Mucosa of rectum (tissue), 2 donors: ENCODE data around the gene NSG2.

Source experiments
- H3K27ac ChIP-seq, 2 donors: one replicate each; pipeline ENCODE4 v1.7.0; 2013; ENCODE audit warnings: inconsistent platforms in 2 of 2, low read depth in 2 of 2, low read length in 2 of 2
- H3K27me3 ChIP-seq, 2 donors: one replicate each; pipeline ENCODE4 v1.7.0; 2013; ENCODE audit warnings: low read length in 2 of 2; ENCODE audit not compliant: control insufficient read depth in 2 of 2, insufficient read depth in 2 of 2
- H3K36me3 ChIP-seq, 2 donors: one replicate each; pipeline ENCODE4 v1.7.0; 2013; ENCODE audit warnings: low read length in 2 of 2; ENCODE audit not compliant: control insufficient read depth in 2 of 2, insufficient read depth in 2 of 2
- H3K4me1 ChIP-seq, 2 donors: one replicate each; pipeline ENCODE4 v1.7.0; 2013; ENCODE audit warnings: low read length in 2 of 2, mild to moderate bottlenecking in 1 of 2; ENCODE audit not compliant: control insufficient read depth in 2 of 2, insufficient read depth in 2 of 2
- H3K4me3 ChIP-seq, 2 donors: one replicate each; pipeline ENCODE4 v1.7.0; 2013; ENCODE audit warnings: low read length in 2 of 2
- H3K9ac ChIP-seq, 2 donors: one replicate each; pipeline ENCODE4 v1.7.0; 2013; ENCODE audit warnings: low read length in 2 of 2, low read depth in 1 of 2, mild to moderate bottlenecking in 1 of 2
- H3K9me3 ChIP-seq, 2 donors: one replicate each; pipeline ENCODE4 v1.7.0; 2013; ENCODE audit warnings: low read length in 2 of 2; ENCODE audit not compliant: control insufficient read depth in 2 of 2
- donor health status: healthy.
- donor health status: Normal muscosa, but diverticular disease.

The NSG2 gene

DNA sequence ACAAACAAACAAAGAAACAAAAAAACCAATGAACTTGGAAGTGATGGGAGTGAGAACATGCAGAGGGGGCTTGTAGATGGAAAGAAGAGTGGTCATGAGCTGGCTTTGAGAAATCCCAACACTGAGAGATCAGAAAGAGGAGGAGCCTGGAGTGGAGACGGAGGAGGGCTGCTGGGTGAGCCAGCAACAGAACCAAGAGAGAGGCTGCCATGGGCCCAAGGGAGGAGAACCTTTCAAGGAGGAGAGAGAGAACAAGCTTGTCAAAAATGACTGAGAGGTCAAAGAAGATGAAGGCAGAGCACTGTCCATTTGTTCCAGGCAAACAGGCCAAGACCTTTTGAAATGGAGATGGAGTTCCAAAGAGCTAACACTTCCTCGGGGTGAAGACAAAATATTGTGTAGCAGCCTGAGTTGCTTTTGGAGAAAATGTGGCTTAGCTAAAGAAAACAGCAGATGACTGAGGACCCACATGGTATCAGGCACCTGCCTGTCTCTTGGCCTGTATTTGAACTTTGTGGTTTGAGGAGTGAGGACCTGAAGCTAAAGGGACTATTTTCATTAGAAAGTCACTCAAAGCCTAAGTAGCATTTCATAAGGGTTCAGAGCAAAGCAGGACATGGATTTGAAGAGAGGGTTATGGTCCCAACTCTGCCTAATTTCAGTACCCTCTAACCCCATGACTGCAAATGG is 13.1 kb downstream of the NSG2 start:
- no peaks in the 10 kb centered on the region for H3K4me1 ChIP-seq
- no peak overlapping the region for H3K4me3 ChIP-seq
- no peak overlapping the region for H3K27ac ChIP-seq
- H3K9ac ChIP-seq: no peak overlapping the region
- no peaks in the 10 kb centered on the region for H3K36me3 ChIP-seq
- H3K9me3 ChIP-seq: no peaks in the 10 kb centered on the region
- H3K27me3 ChIP-seq: no peaks in the 10 kb centered on the region

- H3K27ac ChIP-seq: no peak overlapping the region
- H3K9ac ChIP-seq: no peak overlapping the region
- no peaks in the 10 kb centered on the region for H3K9me3 ChIP-seq
- H3K4me3 ChIP-seq: no peak overlapping the region
- H3K4me1 ChIP-seq: no peaks in the 10 kb centered on the region
- H3K27me3 ChIP-seq: no peaks in the 10 kb centered on the region
- no peaks in the 10 kb centered on the region for H3K36me3 ChIP-seq
Measured at GRCh38 chr5:174059247-174059646, 13.7 kb downstream of the NSG2 start.

GRCh38 chr5:174063082-174063756 is 17.7 kb downstream of the NSG2 start:
- no peaks in the 10 kb centered on the region for H3K27me3 ChIP-seq
- no peak overlapping the region for H3K4me3 ChIP-seq
- no peak overlapping the region for H3K9ac ChIP-seq
- H3K4me1 ChIP-seq: no peaks in the 10 kb centered on the region
- no peaks in the 10 kb centered on the region for H3K9me3 ChIP-seq
- H3K27ac ChIP-seq: no peak overlapping the region
- no peaks in the 10 kb centered on the region for H3K36me3 ChIP-seq

GRCh38 chr5:174064171-174064570 is 18.7 kb downstream of the NSG2 start:
- H3K27ac ChIP-seq: no peak overlapping the region
- no peak overlapping the region for H3K9ac ChIP-seq
- no peaks in the 10 kb centered on the region for H3K27me3 ChIP-seq
- no peaks in the 10 kb centered on the region for H3K36me3 ChIP-seq
- no peak overlapping the region for H3K4me3 ChIP-seq
- H3K9me3 ChIP-seq: no peaks in the 10 kb centered on the region
- no peaks in the 10 kb centered on the region for H3K4me1 ChIP-seq

- H3K27ac ChIP-seq: no peak overlapping the region
- no peaks in the 10 kb centered on the region for H3K27me3 ChIP-seq
- no peak overlapping the region for H3K4me3 ChIP-seq
- no peaks in the 10 kb centered on the region for H3K9me3 ChIP-seq
- no peaks in the 10 kb centered on the region for H3K36me3 ChIP-seq
- H3K9ac ChIP-seq: no peak overlapping the region
- H3K4me1 ChIP-seq: no peaks in the 10 kb centered on the region
Measured at GRCh38 chr5:174065528-174066197, 20.2 kb downstream of the NSG2 start.

DNA sequence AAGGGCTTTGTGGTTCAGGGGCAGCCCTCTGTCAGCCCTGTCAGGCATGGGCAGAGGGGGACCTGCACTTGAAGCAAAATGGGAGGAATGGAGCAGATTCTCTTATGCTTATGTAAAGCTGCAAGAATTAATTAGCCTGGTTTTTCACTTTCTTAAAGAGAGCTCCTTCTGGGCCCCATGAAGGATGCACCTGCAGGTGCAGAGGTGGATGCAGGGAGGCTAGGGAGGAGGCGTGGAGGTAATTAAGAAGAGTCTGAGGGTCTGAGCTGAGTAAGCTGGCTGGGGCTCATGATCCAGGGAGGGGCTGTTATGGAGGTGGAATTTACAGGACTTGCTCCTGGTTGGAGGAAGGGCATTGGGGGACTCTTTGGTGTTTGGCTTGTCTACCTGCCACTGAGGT is 22.0 kb downstream of the NSG2 start:
- Histone ChIP-seq H3K9ac (no peak overlapping the region), H3K36me3 (no peaks in the 10 kb centered on the region), H3K4me3 (no peak overlapping the region), H3K27ac (no peak overlapping the region), H3K9me3 (no peaks in the 10 kb centered on the region), H3K4me1 (no peaks in the 10 kb centered on the region), H3K27me3 (no peaks in the 10 kb centered on the region)

- Histone ChIP-seq H3K27ac (no peak overlapping the region), H3K27me3 (no peaks in the 10 kb centered on the region)
Measured at GRCh38 chr5:174071484-174071883, 26.0 kb downstream of the NSG2 start.

DNA sequence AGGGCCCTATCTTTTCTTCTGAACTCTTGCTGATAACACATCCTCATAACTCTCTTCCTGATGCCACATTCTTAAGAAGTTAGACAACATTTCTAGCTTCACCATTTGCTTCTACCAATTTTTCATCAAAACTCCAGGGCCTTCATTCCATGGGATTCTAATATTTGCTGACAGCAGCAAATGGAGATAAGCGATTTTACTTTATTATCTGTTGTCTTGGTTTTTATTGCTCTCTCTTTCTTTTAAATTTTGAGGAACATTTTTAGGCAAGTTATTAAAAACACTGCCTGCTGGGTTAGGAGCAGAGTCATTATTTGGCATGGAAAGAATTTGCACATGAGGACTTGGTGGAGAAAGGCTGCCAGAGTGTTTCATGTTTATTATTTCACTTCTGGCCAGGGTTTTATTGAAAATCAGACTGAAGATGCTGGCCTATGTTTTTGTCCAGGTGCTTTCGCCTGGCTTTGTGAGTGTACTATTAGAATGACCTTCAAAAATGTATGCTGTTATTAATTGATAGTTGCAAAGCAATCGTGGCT is 27.7 kb downstream of the NSG2 start:
- H3K27ac ChIP-seq: no peak overlapping the region
- H3K36me3 ChIP-seq: no peaks in the 10 kb centered on the region
- H3K4me1 ChIP-seq: no peaks in the 10 kb centered on the region
- H3K9me3 ChIP-seq: no peaks in the 10 kb centered on the region
- H3K9ac ChIP-seq: no peak overlapping the region
- H3K27me3 ChIP-seq: no peaks in the 10 kb centered on the region
- no peak overlapping the region for H3K4me3 ChIP-seq

More at GRCh38 chr5:174071484-174071883, 26.0 kb downstream of the NSG2 start:
- Histone ChIP-seq H3K36me3 (no peaks in the 10 kb centered on the region), H3K9me3 (no peaks in the 10 kb centered on the region), H3K4me1 (no peaks in the 10 kb centered on the region), H3K4me3 (no peak overlapping the region), H3K9ac (no peak overlapping the region)

DNA sequence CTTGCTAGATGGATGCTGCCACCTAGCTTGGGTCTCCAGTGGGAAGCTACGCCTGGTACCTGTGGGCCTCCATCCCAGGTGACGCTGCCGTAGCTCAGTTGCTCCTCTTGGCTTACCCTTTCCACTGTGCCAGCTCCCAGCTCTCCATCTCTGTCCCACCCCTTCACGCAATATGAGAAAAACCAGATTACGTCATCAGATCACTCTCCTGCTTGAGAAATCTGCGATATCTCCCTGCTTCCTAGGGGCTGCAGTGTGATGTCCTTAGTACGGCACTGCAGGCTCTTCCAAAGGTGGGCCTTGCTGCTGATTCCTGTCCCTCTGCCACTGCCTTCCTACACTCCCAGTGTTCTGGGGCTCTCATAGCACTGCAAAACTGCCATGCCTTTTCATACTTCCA is 28.9 kb downstream of the NSG2 start:
- Histone ChIP-seq H3K27ac (no peak overlapping the region), H3K9me3 (no peaks in the 10 kb centered on the region), H3K27me3 (no peaks in the 10 kb centered on the region)

GRCh38 chr5:174078416-174078815 is 32.9 kb downstream of the NSG2 start:
- Histone ChIP-seq H3K4me3 (no peak overlapping the region), H3K27ac (no peak overlapping the region), H3K27me3 (no peaks in the 10 kb centered on the region), H3K9ac (no peak overlapping the region), H3K4me1 (no peaks in the 10 kb centered on the region), H3K9me3 (no peaks in the 10 kb centered on the region), H3K36me3 (no peaks in the 10 kb centered on the region)

More for the DNA sequence above, 28.9 kb downstream of the NSG2 start:
- no peaks in the 10 kb centered on the region for H3K4me1 ChIP-seq
- no peaks in the 10 kb centered on the region for H3K36me3 ChIP-seq
- no peak overlapping the region for H3K9ac ChIP-seq
- H3K4me3 ChIP-seq: no peak overlapping the region
